Epithelial cell of proximal tubule (primary cell): Measurements from ENCODE around the gene DOCK8. TPM values are rescaled to one million over a fixed set of nuclear protein-coding genes. Genes with fewer than 3 reads are reported as not detected.
A peak's percentile ranks its signal among the peaks of the same experiment; 100 is the strongest.

ENCODE experiments used
- DNase-seq: peaks from one replicate; pipeline ENCODE4 v3.0.0-alpha.2; 2011; ENCODE audit warnings: low read depth
- H3K4me3 ChIP-seq: 2 replicates; pipeline ENCODE4 v1.5.1; 2011; ENCODE audit warnings: low read depth, mild to moderate bottlenecking, low read length
- total RNA-seq: library from RNA; depleted of rRNA; stranded (reverse); fragments of >200 nt; gene quantifications from 2 replicates; pipeline ENCODE4 v1.2.3, GENCODE V29; 2015
- TF ChIP-seq, protein P1 (sequence below): conservative IDR thresholded peaks from 2 replicates; pipeline ENCODE4 v1.5.1; 2012; ENCODE audit warnings: low read depth, mild to moderate bottlenecking, low read length

The DOCK8 gene
- total RNA-seq, 1 donor from 2014 or later, result 0.92 TPM

- DNase-seq, result no peak
- TF ChIP-seq, protein P1, sequence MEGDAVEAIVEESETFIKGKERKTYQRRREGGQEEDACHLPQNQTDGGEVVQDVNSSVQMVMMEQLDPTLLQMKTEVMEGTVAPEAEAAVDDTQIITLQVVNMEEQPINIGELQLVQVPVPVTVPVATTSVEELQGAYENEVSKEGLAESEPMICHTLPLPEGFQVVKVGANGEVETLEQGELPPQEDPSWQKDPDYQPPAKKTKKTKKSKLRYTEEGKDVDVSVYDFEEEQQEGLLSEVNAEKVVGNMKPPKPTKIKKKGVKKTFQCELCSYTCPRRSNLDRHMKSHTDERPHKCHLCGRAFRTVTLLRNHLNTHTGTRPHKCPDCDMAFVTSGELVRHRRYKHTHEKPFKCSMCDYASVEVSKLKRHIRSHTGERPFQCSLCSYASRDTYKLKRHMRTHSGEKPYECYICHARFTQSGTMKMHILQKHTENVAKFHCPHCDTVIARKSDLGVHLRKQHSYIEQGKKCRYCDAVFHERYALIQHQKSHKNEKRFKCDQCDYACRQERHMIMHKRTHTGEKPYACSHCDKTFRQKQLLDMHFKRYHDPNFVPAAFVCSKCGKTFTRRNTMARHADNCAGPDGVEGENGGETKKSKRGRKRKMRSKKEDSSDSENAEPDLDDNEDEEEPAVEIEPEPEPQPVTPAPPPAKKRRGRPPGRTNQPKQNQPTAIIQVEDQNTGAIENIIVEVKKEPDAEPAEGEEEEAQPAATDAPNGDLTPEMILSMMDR, result no peak
- H3K4me3 ChIP-seq, result no peak overlapping the region
Observed at GRCh38 chr9:431701-432100, 217.0 kb downstream of the DOCK8 start.

GRCh38 chr9:436482-436881 lies 221.8 kb downstream of the DOCK8 start:
- TF ChIP-seq, protein P1, result no peak
- no peak overlapping the region for H3K4me3 ChIP-seq
- DNase-seq, result no peak

- no peak for DNase-seq
- TF ChIP-seq, protein P1, result no peak
- no peak overlapping the region for H3K4me3 ChIP-seq
Observed at GRCh38 chr9:437066-437465, 222.4 kb downstream of the DOCK8 start.

DNA sequence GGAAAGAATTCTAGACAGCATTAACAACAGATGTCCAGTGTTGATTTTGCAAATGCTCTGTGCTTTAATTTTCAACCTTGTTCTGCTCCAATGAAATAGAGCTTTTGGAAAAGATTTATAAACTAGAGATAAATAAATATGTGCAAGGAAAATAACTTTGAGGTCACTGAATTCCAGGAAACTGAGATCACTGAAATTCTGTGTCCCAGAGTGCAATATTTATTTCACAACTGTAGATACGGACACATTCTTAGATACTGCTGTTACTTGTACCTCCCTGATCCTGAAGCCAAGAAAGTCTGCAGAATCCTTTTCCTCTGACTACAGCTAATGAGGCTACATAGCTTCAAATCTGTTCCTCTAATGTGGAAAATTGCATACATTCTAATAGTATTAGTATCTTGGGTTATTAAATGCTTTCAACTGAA lies 222.9 kb downstream of the DOCK8 start:
- DNase-seq, result peak; percentile 30
- TF ChIP-seq, protein P1, result no peak
- H3K4me3 ChIP-seq, result no peak overlapping the region

DNA sequence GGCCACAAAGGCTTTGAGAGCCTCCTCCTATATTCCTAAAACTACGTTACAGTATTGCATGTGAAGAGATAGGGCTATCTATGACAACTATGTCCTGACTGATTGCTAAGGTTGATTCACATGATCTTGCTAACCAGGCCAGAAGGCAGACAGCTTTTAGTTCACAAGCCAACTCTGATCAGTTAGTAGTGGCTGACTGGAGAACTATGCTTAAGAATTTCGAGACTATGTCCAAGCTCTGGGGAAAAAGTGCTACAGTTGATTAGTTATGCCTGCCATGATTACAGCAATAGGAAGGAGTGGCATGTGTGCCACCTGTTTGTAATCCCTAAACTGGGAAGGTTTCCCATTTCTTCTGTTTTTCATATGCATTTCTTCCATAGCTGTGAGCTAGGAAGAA lies 223.4 kb downstream of the DOCK8 start:
- DNase-seq, result no peak
- TF ChIP-seq, protein P1, result no peak
- H3K4me3 ChIP-seq, result no peak overlapping the region

DNA sequence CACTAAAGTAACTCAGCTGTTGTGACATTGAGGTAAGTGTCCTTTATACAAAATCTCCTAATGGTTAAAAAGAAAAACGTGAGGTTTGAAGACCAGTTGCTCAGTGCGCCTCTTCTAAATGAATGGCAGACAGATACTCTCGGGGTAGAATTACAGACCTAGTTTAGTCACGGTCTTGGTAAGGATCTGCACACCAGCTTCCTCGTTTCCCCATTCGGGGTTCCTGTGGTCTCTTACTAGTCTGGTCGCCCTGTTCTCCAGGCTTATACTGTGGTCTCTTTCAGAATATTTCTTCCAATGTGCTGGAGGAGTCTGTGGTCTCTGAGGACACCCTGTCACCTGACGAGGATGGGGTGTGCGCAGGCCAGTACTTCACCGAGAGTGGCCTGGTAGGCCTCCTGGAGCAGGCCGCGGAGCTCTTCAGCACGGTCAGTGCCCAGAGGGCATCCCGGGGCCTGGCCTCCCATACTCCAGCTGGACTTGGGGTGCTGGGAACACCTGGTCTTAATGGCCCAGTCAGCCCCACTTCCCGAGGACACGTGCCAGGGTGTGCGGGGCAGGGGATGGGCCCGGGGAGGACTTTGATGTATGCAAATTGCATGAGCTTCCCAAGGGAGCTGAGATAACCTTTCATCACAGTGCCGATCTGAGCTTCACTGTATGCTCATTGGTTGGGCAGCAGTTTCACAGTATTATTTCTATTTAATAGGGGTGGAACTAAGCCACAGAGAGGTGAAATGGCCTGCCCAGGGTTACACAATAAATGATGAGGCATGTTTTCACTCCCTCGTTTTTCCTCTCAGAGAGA lies 224.5 kb downstream of the DOCK8 start:
- no peak for DNase-seq
- TF ChIP-seq, protein P1, result no peak
- H3K4me3 ChIP-seq, result no peak overlapping the region

GRCh38 chr9:441126-441525 lies 226.5 kb downstream of the DOCK8 start:
- DNase-seq, result no peak
- no peak overlapping the region for H3K4me3 ChIP-seq
- TF ChIP-seq, protein P1, result no peak
